Neural progenitor cell (in vitro differentiated cells): ENCODE data around the gene FHOD3. TPM values are rescaled to one million over a fixed set of nuclear protein-coding genes. Genes with fewer than 3 reads are reported as not detected.
"Not testable (repeated sequence)": the region's sequence is repeated elsewhere in the genome, so short reads cannot be mapped to it uniquely, and the experiment has no call there.

ENCODE experiments used
- DNase-seq: peaks from one replicate; pipeline ENCODE4 v3.0.0-alpha.2; 2016; ENCODE audit warnings: low spot score
- H2AFZ ChIP-seq: fragments of 200-600 bp; sonication (generic); replicated peaks from 2 replicates; pipeline ENCODE4 v1.6.1; 2016; ENCODE audit warnings: antibody characterized with exemption
- H3F3A ChIP-seq: fragments of 200-600 bp; sonication (generic); 2 replicates; pipeline ENCODE4 v1.6.1; 2016; ENCODE audit warnings: antibody characterized with exemption, low read depth
- H3K27ac ChIP-seq: fragments of 200-600 bp; sonication (generic); 2 replicates; pipeline ENCODE4 v1.5.1; 2016; ENCODE audit warnings: mild to moderate bottlenecking
- H3K27me3 ChIP-seq: fragments of 200-600 bp; sonication (generic); 2 replicates; pipeline ENCODE4 v1.6.1; 2016; ENCODE audit warnings: mild to moderate bottlenecking, moderate library complexity
- H3K36me3 ChIP-seq: fragments of 200-600 bp; sonication (generic); 2 replicates; pipeline ENCODE4 v1.5.1; 2016
- H3K4me1 ChIP-seq: fragments of 200-600 bp; sonication (generic); 2 replicates; pipeline ENCODE4 v1.6.1; 2016; ENCODE audit warnings: mixed run types
- H3K4me2 ChIP-seq: fragments of 200-600 bp; sonication (generic); 2 replicates; pipeline ENCODE4 v1.6.1; 2016
- H3K4me3 ChIP-seq: fragments of 200-600 bp; sonication (generic); 2 replicates; pipeline ENCODE4 v1.5.1; 2016
- H3K79me2 ChIP-seq: fragments of 200-600 bp; sonication (generic); 2 replicates; pipeline ENCODE4 v1.6.1; 2016; ENCODE audit warnings: low read depth
- H3K9ac ChIP-seq: fragments of 200-600 bp; sonication (generic); 2 replicates; pipeline ENCODE4 v1.6.1; 2016
- H3K9me3 ChIP-seq: fragments of 200-600 bp; sonication (generic); 2 replicates; pipeline ENCODE4 v1.5.1; 2016; ENCODE audit warnings: low read depth
- H4K20me1 ChIP-seq: fragments of 200-600 bp; sonication (generic); 2 replicates; pipeline ENCODE4 v1.6.1; 2016; ENCODE audit warnings: low read depth
- H3K27ac Mint-ChIP-seq: 3 replicates; pipeline ENCODE4 v1.8.0; 2021; ENCODE audit warnings: mixed read lengths
- H3K27me3 Mint-ChIP-seq: 2 replicates; pipeline ENCODE4 v1.8.0; 2022; ENCODE audit warnings: low read depth, mild to moderate bottlenecking, inconsistent platforms, moderate library complexity, mixed read lengths; ENCODE audit not compliant: insufficient read depth
- H3K36me3 Mint-ChIP-seq: 3 replicates; pipeline ENCODE4 v1.8.0; 2021; ENCODE audit warnings: mixed read lengths
- H3K4me1 Mint-ChIP-seq: 3 replicates; pipeline ENCODE4 v1.8.0; 2021; ENCODE audit warnings: mixed read lengths
- H3K4me3 Mint-ChIP-seq: 3 replicates; pipeline ENCODE4 v1.8.0; 2021; ENCODE audit warnings: mild to moderate bottlenecking, moderate library complexity, mixed read lengths
- H3K9me3 Mint-ChIP-seq: 3 replicates; pipeline ENCODE4 v1.8.0; 2020; ENCODE audit warnings: mixed read lengths
- CTCF ChIP-seq: fragments of 200-600 bp; sonication (generic); IDR thresholded peaks from 2 replicates; pipeline ENCODE4 v1.5.1; 2017; ENCODE audit warnings: antibody characterized with exemption, mild to moderate bottlenecking
- EZH2 ChIP-seq: fragments of 200-600 bp; sonication (generic); IDR thresholded peaks from 2 replicates; pipeline ENCODE4 v1.6.1; 2017; ENCODE audit warnings: antibody characterized with exemption, mild to moderate bottlenecking, moderate library complexity
- EZH2phosphoT487 ChIP-seq: fragments of 200-600 bp; sonication (generic); IDR thresholded peaks from 2 replicates; pipeline ENCODE4 v1.6.1; 2017; ENCODE audit warnings: antibody characterized with exemption
- total RNA-seq: library from RNA; depleted of rRNA; stranded (reverse); fragments of >200 nt; gene quantifications from 2 replicates; pipeline ENCODE4 v1.2.3, GENCODE V29; 2015; ENCODE audit warnings: low replicate concordance

The FHOD3 gene
- total RNA-seq, 1 donor from 2014 or later, result 69.7 TPM

- H3K4me1 Mint-ChIP-seq, result peaks cover 3% of the 10 kb centered on the region
- H3K4me2 ChIP-seq, result no peak overlapping the region
- H3K9me3 Mint-ChIP-seq, result peaks cover 22% of the 10 kb centered on the region
- DNase-seq, result no peak
- no peak overlapping the region for H3K27ac Mint-ChIP-seq
- H3K4me3 ChIP-seq, result no peak overlapping the region
- H3K4me1 ChIP-seq, result peaks cover 7% of the 10 kb centered on the region
- TF ChIP-seq EZH2 (no peak), EZH2phosphoT487 (no peak), CTCF (no peak)
- H3K9ac ChIP-seq, result no peak overlapping the region
- H3K79me2 ChIP-seq, result peaks cover 24% of the 10 kb centered on the region
- H4K20me1 ChIP-seq, result no peaks in the 10 kb centered on the region
- H3F3A ChIP-seq, result no peaks in the 10 kb centered on the region
- peaks cover 18% of the 10 kb centered on the region for H3K36me3 Mint-ChIP-seq
- H3K27ac ChIP-seq, result no peak overlapping the region
- no peak overlapping the region for H2AFZ ChIP-seq
- peaks cover 4% of the 10 kb centered on the region for H3K36me3 ChIP-seq
- H3K9me3 ChIP-seq, result peaks cover 20% of the 10 kb centered on the region
- no peak overlapping the region for H3K4me3 Mint-ChIP-seq
- no peaks in the 10 kb centered on the region for H3K27me3 Mint-ChIP-seq
- H3K27me3 ChIP-seq, result no peaks in the 10 kb centered on the region
These were observed 250.0 kb downstream of the FHOD3 start for GRCh38 chr18:36547544-36547943.

DNA sequence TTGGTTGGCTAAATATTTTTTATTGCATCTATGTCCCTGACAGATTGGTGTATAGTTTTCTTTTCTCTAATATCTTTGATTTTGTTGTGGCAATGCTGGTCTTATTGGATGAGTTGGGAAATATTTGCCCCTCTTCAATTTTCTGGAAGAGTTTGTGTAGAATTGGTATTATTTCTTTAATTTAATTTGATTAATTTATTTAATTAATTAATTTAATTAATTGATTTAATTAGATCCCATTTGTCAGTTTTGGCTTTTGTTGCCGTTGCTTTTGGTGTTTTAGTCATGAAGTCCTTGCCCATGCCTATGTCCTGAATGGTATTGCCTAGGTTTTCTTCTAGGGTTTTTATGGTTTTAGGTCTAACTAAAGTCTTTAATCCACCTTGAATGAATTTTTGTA, 253.8 kb downstream of the FHOD3 start:
- not testable (repeated sequence) for H3K36me3 ChIP-seq, H3K27ac Mint-ChIP-seq, H3K27me3 ChIP-seq, H4K20me1 ChIP-seq, H3K9ac ChIP-seq, H3K4me3 ChIP-seq, H3K4me1 Mint-ChIP-seq, H2AFZ ChIP-seq, H3K4me2 ChIP-seq, H3K27me3 Mint-ChIP-seq, H3K4me3 Mint-ChIP-seq, H3K4me1 ChIP-seq, H3K27ac ChIP-seq, H3F3A ChIP-seq, DNase-seq
- H3K36me3 Mint-ChIP-seq, result peaks cover 20% of the 10 kb centered on the region
- Histone ChIP-seq H3K79me2 (peaks cover 33% of the 10 kb centered on the region), H3K9me3 (peaks cover 20% of the 10 kb centered on the region)
- H3K9me3 Mint-ChIP-seq, result peaks cover 39% of the 10 kb centered on the region

- Histone ChIP-seq H4K20me1 (peaks cover 10% of the 10 kb centered on the region), H3K4me1 (peaks cover 6% of the 10 kb centered on the region), H3K9ac (no peak overlapping the region), H3K27me3 (no peaks in the 10 kb centered on the region), H3F3A (peaks cover 10% of the 10 kb centered on the region), H3K36me3 (peaks cover 5% of the 10 kb centered on the region), H3K4me2 (no peak overlapping the region), H3K4me3 (no peak overlapping the region), H3K9me3 (no peaks in the 10 kb centered on the region), H2AFZ (no peak overlapping the region), H3K27ac (no peak overlapping the region), H3K79me2 (peaks cover 35% of the 10 kb centered on the region)
- H3K27me3 Mint-ChIP-seq, result no peaks in the 10 kb centered on the region
- no peak overlapping the region for H3K4me3 Mint-ChIP-seq
- no peak overlapping the region for H3K27ac Mint-ChIP-seq
- H3K4me1 Mint-ChIP-seq, result no peaks in the 10 kb centered on the region
- H3K9me3 Mint-ChIP-seq, result peaks cover 18% of the 10 kb centered on the region
- no peak for DNase-seq
- no peak for TF ChIP-seq EZH2phosphoT487
- no peak for TF ChIP-seq CTCF
- TF ChIP-seq EZH2, result no peak
- peaks cover 9% of the 10 kb centered on the region for H3K36me3 Mint-ChIP-seq
These were observed 260.7 kb downstream of the FHOD3 start for GRCh38 chr18:36558234-36558633.

DNA sequence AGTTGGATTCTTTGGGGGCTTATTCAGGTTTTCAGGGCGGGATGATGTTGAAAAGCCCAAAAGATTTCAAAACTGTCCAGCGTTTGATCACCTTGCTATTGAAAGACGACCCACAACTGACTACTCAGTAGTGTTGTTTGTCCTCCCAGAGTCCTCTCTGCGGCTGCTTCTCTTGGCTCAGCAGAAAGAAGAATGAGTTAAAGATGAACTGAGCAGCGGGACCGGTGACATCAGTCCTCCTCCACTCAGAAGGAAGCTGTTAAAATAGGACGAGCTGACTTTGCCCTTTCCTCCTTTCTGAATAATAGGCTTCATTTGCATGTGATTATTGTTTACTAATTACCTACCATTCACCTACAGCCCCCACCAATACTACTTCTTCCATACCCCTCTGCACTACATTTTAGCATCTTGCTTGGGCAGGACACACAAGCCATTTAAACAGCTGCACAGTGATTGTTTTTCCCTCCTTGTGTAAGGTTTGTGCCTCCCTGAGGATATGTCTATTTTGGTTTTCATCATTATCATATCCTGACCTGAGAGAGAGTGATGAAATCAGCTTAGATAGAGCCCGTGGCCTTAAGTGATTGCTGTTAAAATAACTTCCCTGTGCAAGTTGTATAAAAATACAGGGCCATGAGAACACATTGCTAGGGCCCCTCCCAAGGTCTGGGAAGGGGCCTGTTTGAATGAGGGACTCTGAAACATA, 261.8 kb downstream of the FHOD3 start:
- Mint-ChIP-seq H3K27me3 (no peaks in the 10 kb centered on the region), H3K27ac (no peak overlapping the region), H3K4me3 (no peak overlapping the region), H3K9me3 (peaks cover 9% of the 10 kb centered on the region), H3K4me1 (peaks cover 5% of the 10 kb centered on the region), H3K36me3 (peaks cover 7% of the 10 kb centered on the region)
- H2AFZ ChIP-seq, result no peak overlapping the region
- DNase-seq, result no peak
- peaks cover 5% of the 10 kb centered on the region for H3K36me3 ChIP-seq
- peaks cover 11% of the 10 kb centered on the region for H4K20me1 ChIP-seq
- peaks cover 9% of the 10 kb centered on the region for H3K4me1 ChIP-seq
- H3K4me2 ChIP-seq, result no peak overlapping the region
- no peak overlapping the region for H3K4me3 ChIP-seq
- no peaks in the 10 kb centered on the region for H3K27me3 ChIP-seq
- H3K9me3 ChIP-seq, result no peaks in the 10 kb centered on the region
- no peak overlapping the region for H3K9ac ChIP-seq
- peaks cover 35% of the 10 kb centered on the region for H3K79me2 ChIP-seq
- peak overlapping the region; percentile 30 for H3K27ac ChIP-seq
- peaks cover 14% of the 10 kb centered on the region for H3F3A ChIP-seq
- TF ChIP-seq CTCF (no peak), EZH2 (no peak), EZH2phosphoT487 (no peak)
